ENCODE measurements around the gene TMPO. TPM values are rescaled to one million over a fixed set of nuclear protein-coding genes. Genes with fewer than 3 reads are reported as not detected.

Gene TMPO
- total RNA-seq, 1 experiment from 2014 or later = 202 TPM

GRCh38 chr12:98574110-98574509 is 58.7 kb downstream of the TMPO start:
- no peak overlapping the region for H3T11ph ChIP-seq (ENCODE audit: low read length)
- no peak for TF ChIP-seq CTCF (conservative IDR thresholded peaks at IDR 0.05)
- Mint-ChIP-seq H3K9me3 (no peaks in the 10 kb centered on the region), H3K4me1 (no peaks in the 10 kb centered on the region), H3K27me3 (ENCODE audit: low read depth) (no peaks in the 10 kb centered on the region), H3K4me3 (no peak overlapping the region), H3K36me3 (ENCODE audit: insufficient read depth in 1 of 3, low read depth in 3 of 3) (no peaks in the 10 kb centered on the region), H3K27ac (no peak overlapping the region)
- WGBS (ENCODE audit: extremely low coverage, insufficient read length, low lambda C conversion rate) = no CpG with 5 or more reads among the region's 1 CpG
- H2BK5ac ChIP-seq (ENCODE audit: insufficient read length, low read length) = no peak overlapping the region
- H2AK5ac ChIP-seq (ENCODE audit: insufficient read length, low read length) = no peak overlapping the region
- no peak overlapping the region for H3K23ac ChIP-seq (ENCODE audit: insufficient read length, low read depth, low read length)
- H3K4me2 ChIP-seq (ENCODE audit: insufficient read depth, insufficient read length, low read length) = no peak overlapping the region
- no peak overlapping the region for H2BK12ac ChIP-seq (ENCODE audit: insufficient read length, low read depth, low read length)
- no peak overlapping the region for H2BK120ac ChIP-seq (ENCODE audit: low read depth, low read length, poor library complexity, severe bottlenecking)
- DNase-seq = no peak
- H3K9me3 ChIP-seq (ENCODE audit: control insufficient read depth, low read depth, low read length) = no peaks in the 10 kb centered on the region
- no peak overlapping the region for H2AFZ ChIP-seq (ENCODE audit: low read length)
- H3K79me1 ChIP-seq (ENCODE audit: insufficient read depth, low read depth, low read length, poor library complexity, severe bottlenecking) = no peaks in the 10 kb centered on the region
- H3K18ac ChIP-seq (ENCODE audit: insufficient read length, low read depth, low read length) = no peak overlapping the region
- no peak overlapping the region for H4K91ac ChIP-seq (ENCODE audit: insufficient read length, low read depth, low read length)
- no peak overlapping the region for H2BK20ac ChIP-seq (ENCODE audit: low read depth, low read length, poor library complexity, severe bottlenecking)
- no peaks in the 10 kb centered on the region for H3K4me1 ChIP-seq (ENCODE audit: insufficient read depth, low read length)
- H4K5ac ChIP-seq (ENCODE audit: insufficient read length, low read depth, low read length) = no peak overlapping the region
- H3K27ac ChIP-seq (ENCODE audit: insufficient read length, low read depth, low read length) = no peak overlapping the region
- H3K27me3 ChIP-seq (ENCODE audit: insufficient read depth, low read length) = no peaks in the 10 kb centered on the region
- H2BK15ac ChIP-seq (ENCODE audit: low read depth, low read length) = no peak overlapping the region
- no peak overlapping the region for H3K14ac ChIP-seq (ENCODE audit: insufficient read depth, low read length)
- no peak overlapping the region for H3K4ac ChIP-seq (ENCODE audit: low read depth, low read length)
- H3K23me2 ChIP-seq (ENCODE audit: insufficient read length, low read depth, low read length, poor library complexity, severe bottlenecking) = no peaks in the 10 kb centered on the region
- no peak overlapping the region for H4K8ac ChIP-seq (replicated peaks; ENCODE audit: insufficient read length, low read depth, low read length)
- H3K9ac ChIP-seq (ENCODE audit: extremely low read depth, insufficient read length, low read length) = no peak overlapping the region
- no peaks in the 10 kb centered on the region for H3K79me2 ChIP-seq (ENCODE audit: insufficient read depth, low read length)
- H4K20me1 ChIP-seq (ENCODE audit: control insufficient read depth, insufficient read depth, insufficient read length) = no peaks in the 10 kb centered on the region
- H3K56ac ChIP-seq (ENCODE audit: insufficient read length, low read depth, low read length) = no peak overlapping the region
